A549 (cell line): ENCODE measurements around the gene MPHOSPH9. TPM values are rescaled to one million over a fixed set of nuclear protein-coding genes. Genes with fewer than 3 reads are reported as not detected.

ENCODE experiments used
- ATAC-seq, 2 experiments: fragments of 200-7000 bp in 1 of 2; fragments of >200 bp in 1 of 2; cut with Nextera tagmentation in 1 of 2; cut with Tn5 transposase in 1 of 2; 3 replicates each; pipeline versions ENCODE4 v1.8.0 to v1.9.1; 2018 to 2020; ENCODE audit warnings: mild to moderate bottlenecking in 1 of 2, moderate library complexity in 1 of 2
- CTCF ChIA-PET: fragments of 300-600 bp; sonication (Branson Sonifier 250); formaldehyde crosslinking; extraction: SDS; loops from one replicate; lab custom pipeline; 2021; ENCODE audit warnings: antibody characterized with exemption, inconsistent platforms; lab: Yijun Ruan, JAX
- POLR2A ChIA-PET: fragments of 350-600 bp; formaldehyde crosslinking; extraction: SDS; loops from one replicate; lab custom pipeline; 2021; ENCODE audit warnings: antibody characterized with exemption, inconsistent platforms; lab: Yijun Ruan, JAX
- DNase-seq, 2 experiments: peaks; one replicate each; pipeline versions ENCODE4 v3.0.0 to v3.0.0-alpha.2; 2011 to 2016; ENCODE audit warnings: low read depth in 1 of 2, low spot score in 1 of 2
- FAIRE-seq: peaks from 2 replicates; lab custom pipeline; 2011; peaks lifted over from hg19 to GRCh38; lab: Jason Lieb, UNC
- H3K27ac ChIP-seq, 2 experiments: fragments of >200 bp; sonication (Bioruptor Twin); formaldehyde crosslinking; 3 replicates each; pipeline ENCODE4 v1.5.1; 2016 to 2017
- H3K4me1 ChIP-seq: fragments of >200 bp; sonication (Bioruptor Twin); formaldehyde crosslinking; 3 replicates; pipeline ENCODE4 v1.6.1; 2016
- H3K4me2 ChIP-seq: fragments of >200 bp; sonication (Bioruptor Twin); formaldehyde crosslinking; 3 replicates; pipeline ENCODE4 v1.6.1; 2016
- H3K4me3 ChIP-seq: fragments of >200 bp; sonication (Bioruptor Twin); formaldehyde crosslinking; 3 replicates; pipeline ENCODE4 v1.5.1; 2016
- H3K9me3 ChIP-seq: fragments of >200 bp; sonication (Bioruptor Twin); formaldehyde crosslinking; 3 replicates; pipeline ENCODE4 v1.6.1; 2016
- BHLHE40 ChIP-seq: IDR thresholded peaks from 2 replicates; pipeline ENCODE4 v1.6.1; 2012; ENCODE audit warnings: low read depth, low read length, inconsistent platforms
- CTCF ChIP-seq: fragments of >200 bp; sonication (Bioruptor Twin); formaldehyde crosslinking; IDR thresholded peaks from 3 replicates; pipeline ENCODE4 v1.5.1; 2016
- ESRRA ChIP-seq: fragments of 150-350 bp; IDR thresholded peaks from 2 replicates; pipeline ENCODE4 v1.6.1; 2014; ENCODE audit warnings: mild to moderate bottlenecking, low read length, borderline replicate concordance
- FOSL2 ChIP-seq, 2 experiments: fragments of 450-650 bp in 1 of 2; fragments of >200 bp in 1 of 2; sonication (Bioruptor Twin) in 1 of 2; formaldehyde crosslinking; IDR thresholded peaks; 2 replicates each; pipeline versions ENCODE4 v1.5.0 to v1.6.1; 2016 to 2020; ENCODE audit warnings: mild to moderate bottlenecking in 1 of 2, moderate library complexity in 1 of 2
- FOXS1 ChIP-seq: fragments of 250-450 bp; sonication (Bioruptor Pico); IDR thresholded peaks from 2 replicates; pipeline ENCODE4 v1.5.0; 2020; ENCODE audit warnings: mild to moderate bottlenecking, moderate library complexity
- HEYL ChIP-seq: fragments of 250-450 bp; sonication (Bioruptor Pico); IDR thresholded peaks from 2 replicates; pipeline ENCODE4 v1.8.0; 2021; ENCODE audit warnings: mild to moderate bottlenecking, moderate library complexity
- HMGXB4 ChIP-seq: fragments of 250-450 bp; sonication (Bioruptor Pico); IDR thresholded peaks from 2 replicates; pipeline ENCODE4 v1.5.0; 2021; ENCODE audit warnings: mild to moderate bottlenecking, moderate library complexity, borderline replicate concordance
- HOXA7 ChIP-seq: fragments of 250-450 bp; sonication (Bioruptor Pico); IDR thresholded peaks from 2 replicates; pipeline ENCODE4 v1.5.0; 2020; ENCODE audit warnings: mild to moderate bottlenecking, moderate library complexity
- HOXB13 ChIP-seq: fragments of 250-450 bp; sonication (Bioruptor Pico); IDR thresholded peaks from 2 replicates; pipeline ENCODE4 v1.5.0; 2020; ENCODE audit warnings: low read depth, mild to moderate bottlenecking, moderate library complexity
- JUN ChIP-seq, 2 experiments: fragments of >200 bp; sonication (Bioruptor Twin); formaldehyde crosslinking; IDR thresholded peaks; 2 replicates in 1 of 2; 3 replicates in 1 of 2; pipeline ENCODE4 v1.6.1; 2016 to 2017
- MAZ ChIP-seq: fragments of 150-350 bp; IDR thresholded peaks from 2 replicates; pipeline ENCODE4 v1.6.1; 2014; ENCODE audit warnings: antibody characterized with exemption, low read depth, low read length, borderline replicate concordance
- MYC ChIP-seq: IDR thresholded peaks from 2 replicates; pipeline ENCODE4 v1.6.1; 2012; ENCODE audit warnings: mild to moderate bottlenecking, inconsistent platforms, low read length, improper control_type of control experiment, borderline replicate concordance
- RAD21 ChIP-seq, 2 experiments: fragments of >200 bp in 1 of 2; sonication (Bioruptor Twin) in 1 of 2; formaldehyde crosslinking in 1 of 2; IDR thresholded peaks in 1 of 2; conservative IDR thresholded peaks in 1 of 2; 2 replicates in 1 of 2; 3 replicates in 1 of 2; pipeline ENCODE4 v1.6.1; 2012 to 2018; ENCODE audit warnings: inconsistent platforms in 1 of 2
- RCOR1 ChIP-seq: fragments of 150-350 bp; IDR thresholded peaks from 2 replicates; pipeline ENCODE4 v1.6.1; 2014; ENCODE audit warnings: antibody characterized with exemption, low read length, low read depth
- ZC3H11A ChIP-seq: fragments of 450-650 bp; IDR thresholded peaks from 2 replicates; pipeline ENCODE4 v1.6.1; 2014; ENCODE audit warnings: antibody characterized with exemption, mild to moderate bottlenecking
- ZFP36 ChIP-seq: fragments of 450-650 bp; IDR thresholded peaks from 2 replicates; pipeline ENCODE4 v1.6.1; 2014; ENCODE audit warnings: borderline replicate concordance; ENCODE audit not compliant: partially characterized antibody
- ZSCAN20 ChIP-seq: fragments of 250-450 bp; sonication (Bioruptor Pico); IDR thresholded peaks from 2 replicates; pipeline ENCODE4 v1.8.0; 2022; ENCODE audit warnings: mild to moderate bottlenecking, moderate library complexity
- WGBS: methylation state at CpG from one replicate; pipeline ENCODE4 v1.1.6; 2017; ENCODE audit errors: missing lambda C conversion rate; 5-methylcytosine and 5-hydroxymethylcytosine counted together
- polyA plus RNA-seq, 4 experiments: library from polyadenylated mRNA; depleted of rRNA in 3 of 4; stranded (reverse); fragments of >200 nt; fragmentation: RNase III in 1 of 4; extraction: RNeasy Plus Mini Kit Qiagen cat#74134 plus additional on column Dnase treatment in 1 of 4; gene quantifications; 2 replicates in 3 of 4; 3 replicates in 1 of 4; pipeline ENCODE4 v1.2.3, GENCODE V29; 2011 to 2017
- TF ChIP-seq, protein P1 (sequence below): fragments of 150-350 bp; IDR thresholded peaks from 2 replicates; pipeline ENCODE4 v1.6.1; 2014; ENCODE audit warnings: low read depth, mild to moderate bottlenecking, low read length
- TF ChIP-seq, protein P2 (sequence below): fragments of >200 bp; sonication (Bioruptor Twin); formaldehyde crosslinking; IDR thresholded peaks from 3 replicates; pipeline ENCODE4 v1.6.1; 2016
- TF ChIP-seq, protein P3 (sequence below): fragments of 250-450 bp; sonication (Bioruptor Pico); IDR thresholded peaks from 2 replicates; pipeline ENCODE4 v1.5.0; 2020; ENCODE audit warnings: low read depth, mild to moderate bottlenecking, moderate library complexity
- TF ChIP-seq, protein P4 (sequence below): IDR thresholded peaks from 2 replicates; pipeline ENCODE4 v1.6.1; 2012

The MPHOSPH9 gene
- polyA plus RNA-seq, 2 of the 4 experiments (the other 2 are of a cell fraction), result 31.0 to 74.9 TPM

GRCh38 chr12:123229051-123229450, 3.9 kb downstream of the MPHOSPH9 start:
- CTCF ChIA-PET, result interaction anchor here (0.7 to 3.2 kb wide), 3 partner anchors 9 to 183 kb away, joined by 3 to 18 read pairs (median 4); no protein-coding TSS in a partner anchor
- WGBS, result 96% methylated on average over 3 of the region's 3 CpGs
- Histone ChIP-seq H3K4me1 (peaks cover 26% of the 10 kb centered on the region), H3K27ac (no peak overlapping the region), H3K4me2 (no peak overlapping the region), H3K4me3 (no peak overlapping the region), H3K9me3 (no peaks in the 10 kb centered on the region)
- ATAC-seq, result no peak
- TF ChIP-seq MAZ (no peak), FOSL2 (IDR thresholded peaks at IDR 0.05) (no peak), FOSL2 (CRISPR knock-in tag; IDR thresholded peaks at IDR 0.05) (no peak), ESRRA (no peak), HMGXB4 (CRISPR knock-in tag) (no peak), ZFP36 (no peak), RAD21 (conservative IDR thresholded peaks at IDR 0.05 in 1 of 2, IDR thresholded peaks at IDR 0.05 in 1 of 2) (no peak), HOXA7 (CRISPR knock-in tag) (no peak), CTCF (no peak), HEYL (CRISPR knock-in tag) (no peak)
- POLR2A ChIA-PET, result no interaction called here
- FAIRE-seq, result no peak
- DNase-seq, result no peak

DNA sequence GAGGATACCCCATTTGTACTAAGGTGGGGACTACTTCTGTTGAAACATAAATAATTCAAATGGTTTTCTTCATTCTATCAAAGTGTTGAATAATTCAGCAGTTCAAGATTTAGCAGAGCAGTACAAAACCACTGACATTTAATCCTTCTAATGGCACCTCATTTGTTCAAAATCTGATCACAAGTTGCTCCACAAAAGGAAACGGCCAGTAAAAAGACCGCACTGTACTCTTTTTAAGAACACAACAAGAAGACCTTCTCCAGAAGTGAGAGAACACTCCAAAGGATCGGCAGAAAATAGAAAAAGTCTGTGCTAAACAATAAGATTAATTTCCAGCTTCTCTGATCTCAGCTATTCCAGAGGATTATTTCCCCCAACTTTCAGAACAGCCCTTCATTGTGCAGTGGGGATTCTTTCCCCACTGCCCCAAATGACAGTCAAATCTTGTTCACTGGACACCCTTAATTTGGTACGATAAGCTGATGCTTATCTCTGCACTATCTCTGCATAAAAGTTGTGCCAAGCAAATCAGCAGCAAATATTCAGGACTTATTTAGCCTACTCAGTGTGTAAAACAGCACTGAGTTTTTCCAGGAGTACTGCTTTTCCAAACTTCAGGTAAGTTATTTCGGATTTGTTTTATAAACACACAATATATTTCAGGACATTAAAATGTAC, 5.2 kb downstream of the MPHOSPH9 start:
- Histone ChIP-seq H3K4me2 (no peak overlapping the region), H3K9me3 (no peaks in the 10 kb centered on the region), H3K4me3 (no peak overlapping the region), H3K4me1 (peaks cover 26% of the 10 kb centered on the region), H3K27ac (no peak overlapping the region)
- no peak for TF ChIP-seq HMGXB4 (CRISPR knock-in tag)
- TF ChIP-seq ZC3H11A, result no peak
- ATAC-seq (no peak), FAIRE-seq (no peak), DNase-seq (no peak)
- POLR2A ChIA-PET, result no interaction called here
- 75% methylated on average over 5 of the region's 5 CpGs for WGBS
- CTCF ChIA-PET, result interaction anchor here (1.1 to 3.2 kb wide), 3 partner anchors 11 to 305 kb away, joined by 3 to 18 read pairs (median 9); partner anchors contain the start of gene RILPL1

GRCh38 chr12:123225443-123225842, 7.5 kb downstream of the MPHOSPH9 start:
- H3K9me3 ChIP-seq, result no peaks in the 10 kb centered on the region
- WGBS, result 92% methylated on average over 2 of the region's 2 CpGs
- no peak overlapping the region for H3K4me2 ChIP-seq
- ChIA-PET CTCF (interaction anchor here (1.9 to 2.6 kb wide), 2 partner anchors 13 to 182 kb away, joined by 5 to 9 read pairs; no protein-coding TSS in a partner anchor), POLR2A (interaction anchor here (1.0 kb wide), 1 partner anchor 8 kb away, joined by 3 read pairs; the partner anchor contains the start of gene MTRFR)
- H3K4me3 ChIP-seq, result no peak overlapping the region
- ATAC-seq (no peak), DNase-seq (no peak), FAIRE-seq (no peak)
- TF ChIP-seq, protein P1, sequence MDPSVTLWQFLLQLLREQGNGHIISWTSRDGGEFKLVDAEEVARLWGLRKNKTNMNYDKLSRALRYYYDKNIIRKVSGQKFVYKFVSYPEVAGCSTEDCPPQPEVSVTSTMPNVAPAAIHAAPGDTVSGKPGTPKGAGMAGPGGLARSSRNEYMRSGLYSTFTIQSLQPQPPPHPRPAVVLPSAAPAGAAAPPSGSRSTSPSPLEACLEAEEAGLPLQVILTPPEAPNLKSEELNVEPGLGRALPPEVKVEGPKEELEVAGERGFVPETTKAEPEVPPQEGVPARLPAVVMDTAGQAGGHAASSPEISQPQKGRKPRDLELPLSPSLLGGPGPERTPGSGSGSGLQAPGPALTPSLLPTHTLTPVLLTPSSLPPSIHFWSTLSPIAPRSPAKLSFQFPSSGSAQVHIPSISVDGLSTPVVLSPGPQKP, result no peak
- no peak for TF ChIP-seq FOSL2 (IDR thresholded peaks at IDR 0.05)
- TF ChIP-seq FOSL2 (CRISPR knock-in tag; IDR thresholded peaks at IDR 0.05), result no peak
- no peak for TF ChIP-seq ZSCAN20 (CRISPR knock-in tag)
- TF ChIP-seq RCOR1, result no peak
- TF ChIP-seq, protein P2, sequence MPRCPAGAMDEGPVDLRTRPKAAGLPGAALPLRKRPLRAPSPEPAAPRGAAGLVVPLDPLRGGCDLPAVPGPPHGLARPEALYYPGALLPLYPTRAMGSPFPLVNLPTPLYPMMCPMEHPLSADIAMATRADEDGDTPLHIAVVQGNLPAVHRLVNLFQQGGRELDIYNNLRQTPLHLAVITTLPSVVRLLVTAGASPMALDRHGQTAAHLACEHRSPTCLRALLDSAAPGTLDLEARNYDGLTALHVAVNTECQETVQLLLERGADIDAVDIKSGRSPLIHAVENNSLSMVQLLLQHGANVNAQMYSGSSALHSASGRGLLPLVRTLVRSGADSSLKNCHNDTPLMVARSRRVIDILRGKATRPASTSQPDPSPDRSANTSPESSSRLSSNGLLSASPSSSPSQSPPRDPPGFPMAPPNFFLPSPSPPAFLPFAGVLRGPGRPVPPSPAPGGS, result no peak
- no peak for TF ChIP-seq BHLHE40
- TF ChIP-seq HOXB13, result no peak
- TF ChIP-seq RAD21 (conservative IDR thresholded peaks at IDR 0.05 in 1 of 2, IDR thresholded peaks at IDR 0.05 in 1 of 2), result no peak
- TF ChIP-seq, protein P3, sequence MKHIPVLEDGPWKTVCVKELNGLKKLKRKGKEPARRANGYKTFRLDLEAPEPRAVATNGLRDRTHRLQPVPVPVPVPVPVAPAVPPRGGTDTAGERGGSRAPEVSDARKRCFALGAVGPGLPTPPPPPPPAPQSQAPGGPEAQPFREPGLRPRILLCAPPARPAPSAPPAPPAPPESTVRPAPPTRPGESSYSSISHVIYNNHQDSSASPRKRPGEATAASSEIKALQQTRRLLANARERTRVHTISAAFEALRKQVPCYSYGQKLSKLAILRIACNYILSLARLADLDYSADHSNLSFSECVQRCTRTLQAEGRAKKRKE, result no peak
- no peak for TF ChIP-seq FOXS1 (CRISPR knock-in tag)
- no peak for TF ChIP-seq ZC3H11A
- no peak for TF ChIP-seq JUN (IDR thresholded peaks at IDR 0.05)
- TF ChIP-seq, protein P4, sequence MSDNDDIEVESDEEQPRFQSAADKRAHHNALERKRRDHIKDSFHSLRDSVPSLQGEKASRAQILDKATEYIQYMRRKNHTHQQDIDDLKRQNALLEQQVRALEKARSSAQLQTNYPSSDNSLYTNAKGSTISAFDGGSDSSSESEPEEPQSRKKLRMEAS, result no peak
- no peak for TF ChIP-seq MYC
- no peak overlapping the region for H3K27ac ChIP-seq
- H3K4me1 ChIP-seq, result peaks cover 14% of the 10 kb centered on the region; the same call in 2 of the 3 replicates
